ENCODE results near the gene PRDM2.

PRDM2 gene

GRCh38 chr1:13764588-13765332, 64.8 kb downstream of the PRDM2 start:
- DNase-seq (ENCODE audit: low spot score) = peak; percentile 21

DNA sequence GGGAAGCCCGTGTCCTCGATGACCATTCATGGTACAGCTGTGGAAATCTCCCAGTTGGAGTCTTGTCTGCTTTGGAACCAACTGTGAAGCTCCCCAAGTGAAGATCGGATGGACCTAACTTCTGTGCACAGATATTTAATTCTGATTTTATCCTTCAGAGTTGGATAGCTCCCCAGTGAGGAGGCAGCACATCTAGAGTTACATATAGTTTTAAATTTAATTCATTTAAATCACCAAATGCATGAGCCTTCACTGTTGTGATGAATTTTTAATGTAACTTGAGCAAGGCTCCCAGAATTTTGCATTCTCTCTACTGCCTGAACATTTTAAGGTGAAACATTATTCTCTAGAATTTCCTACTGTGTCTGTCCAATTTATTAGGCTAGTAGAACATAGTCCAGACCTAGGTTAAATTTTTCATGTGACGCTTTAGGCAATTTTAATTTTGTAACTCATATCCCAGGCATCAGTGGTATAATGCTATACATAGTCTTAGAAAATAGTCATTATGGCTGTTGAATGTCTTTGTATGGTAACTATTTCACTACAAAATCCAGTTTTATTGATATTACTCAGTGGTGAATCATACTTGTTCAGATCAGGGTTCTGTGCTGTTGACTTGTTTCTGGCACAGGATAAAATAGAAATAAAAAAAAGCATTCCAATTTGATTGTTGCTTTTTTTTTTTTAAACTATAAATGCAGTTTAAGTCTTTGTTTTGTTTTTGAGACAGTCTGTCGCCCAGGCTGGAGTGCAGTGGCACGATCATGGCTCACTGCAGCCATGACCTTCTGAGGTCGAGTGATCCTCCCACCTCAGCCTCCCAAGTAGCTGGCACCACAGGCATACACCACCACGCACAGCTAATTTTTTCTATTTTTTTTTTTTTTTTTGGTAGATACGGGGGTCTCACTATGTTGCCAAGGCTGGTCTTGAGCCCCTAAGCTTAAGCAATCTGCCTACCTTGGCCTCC, 66.9 kb downstream of the PRDM2 start:
- DNase-seq (ENCODE audit: low spot score) = no peak

DNA sequence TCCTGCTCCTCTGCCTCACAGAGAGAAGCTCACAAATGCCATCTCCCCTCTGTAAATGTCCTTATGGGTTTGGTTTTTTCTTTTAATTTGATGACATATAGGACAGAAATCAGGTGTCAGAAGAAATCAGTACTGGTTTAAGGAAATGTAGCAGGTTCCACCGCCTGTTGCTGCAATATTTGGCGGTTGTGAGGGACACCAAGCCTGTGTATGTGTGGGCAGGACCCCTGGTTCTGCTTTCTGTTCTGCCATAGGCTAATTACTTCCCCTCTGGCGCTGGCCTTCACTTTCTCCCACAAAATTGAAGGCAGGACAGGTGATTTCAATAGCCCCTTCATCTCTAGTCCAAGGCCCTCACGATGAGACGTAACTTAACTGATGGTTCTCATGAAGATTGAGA, 69.2 kb downstream of the PRDM2 start:
- no peak for DNase-seq (ENCODE audit: low spot score)

GRCh38 chr1:13769830-13770229, 69.8 kb downstream of the PRDM2 start:
- no peak for DNase-seq (ENCODE audit: low spot score)

DNA sequence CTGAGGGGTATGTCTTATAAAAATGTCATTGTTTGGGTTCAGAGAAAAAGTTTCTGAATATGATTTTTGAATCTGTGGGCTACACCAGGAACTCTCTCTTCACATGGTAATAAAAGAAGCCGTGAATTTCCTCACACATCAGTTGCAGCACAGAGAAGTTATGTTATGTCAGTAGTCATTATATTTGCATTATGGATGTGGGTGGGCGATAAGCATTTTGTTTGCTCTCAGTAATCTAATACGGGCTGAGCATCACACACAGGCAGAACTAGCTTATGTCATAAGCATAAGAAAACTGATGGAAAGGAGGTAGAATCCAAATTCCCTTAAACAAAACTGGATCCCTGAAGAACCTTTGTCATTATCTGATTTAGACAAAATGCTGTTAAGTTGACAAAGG, 70.8 kb downstream of the PRDM2 start:
- no peak for DNase-seq (ENCODE audit: low spot score)

GRCh38 chr1:13771745-13772144, 71.8 kb downstream of the PRDM2 start:
- no peak for DNase-seq (ENCODE audit: low spot score)

DNA sequence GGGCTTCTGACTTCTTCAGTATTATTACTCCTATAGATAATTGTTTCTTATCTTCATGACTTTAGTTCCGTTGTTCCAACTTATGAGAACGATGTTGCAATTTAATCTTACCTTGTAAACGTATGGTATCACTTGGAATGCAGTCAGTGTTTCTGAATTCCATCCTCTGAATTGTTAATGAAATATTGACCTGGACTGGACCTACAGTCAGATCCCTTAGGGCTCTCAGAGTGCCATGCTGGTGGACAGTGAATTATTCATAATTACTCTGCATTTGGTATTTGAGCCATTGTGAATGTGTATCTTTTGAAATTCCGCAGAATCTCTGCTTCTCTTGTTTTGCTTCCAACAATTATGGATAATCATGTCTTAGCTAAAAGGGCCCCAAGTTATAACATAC, 72.3 kb downstream of the PRDM2 start:
- DNase-seq (ENCODE audit: low spot score) = no peak

DNA sequence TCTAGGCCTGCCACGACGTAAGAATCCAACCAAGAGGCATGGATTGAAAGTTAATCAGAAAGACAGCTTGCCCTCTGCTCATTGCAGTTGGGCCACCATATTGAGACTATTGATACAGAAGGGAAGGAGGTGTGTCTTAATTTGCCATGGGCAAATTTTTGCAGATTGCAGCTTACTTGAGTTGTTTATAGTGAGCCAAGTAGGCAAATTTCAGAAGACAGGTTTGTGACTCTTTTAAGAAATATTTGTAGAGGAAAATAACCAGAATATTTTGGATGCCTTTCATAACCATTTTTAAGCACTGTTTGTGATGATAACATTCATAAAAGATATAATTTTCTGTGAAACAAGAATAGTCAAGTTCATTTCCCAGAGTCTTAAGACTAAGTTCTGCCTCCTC, 74.1 kb downstream of the PRDM2 start:
- DNase-seq (ENCODE audit: low spot score) = no peak

DNA sequence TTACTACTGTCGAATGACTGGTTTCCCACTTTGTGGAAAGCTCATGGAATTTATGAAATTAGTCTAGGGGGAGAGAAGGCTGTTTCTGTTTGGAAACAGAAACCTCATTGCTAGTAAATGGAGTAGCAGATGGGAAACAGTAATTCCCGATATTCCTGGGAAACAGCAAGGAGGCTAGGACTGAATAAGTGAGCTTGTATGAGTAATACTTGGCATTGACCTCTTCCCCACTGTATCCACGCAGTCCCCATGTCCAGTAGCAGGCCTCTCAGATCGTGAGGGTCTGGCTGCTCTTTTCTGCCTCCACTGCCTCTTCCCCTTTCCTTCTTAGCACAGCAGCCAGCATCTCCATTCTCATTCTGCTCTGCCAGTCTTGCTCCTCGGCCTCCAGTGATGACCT, 75.5 kb downstream of the PRDM2 start:
- DNase-seq (ENCODE audit: low spot score) = no peak

- no peak for DNase-seq (ENCODE audit: low spot score)
Observed at GRCh38 chr1:13775916-13776315, 75.9 kb downstream of the PRDM2 start.

GRCh38 chr1:13778431-13778830, 78.4 kb downstream of the PRDM2 start:
- no peak for DNase-seq (ENCODE audit: low spot score)

DNA sequence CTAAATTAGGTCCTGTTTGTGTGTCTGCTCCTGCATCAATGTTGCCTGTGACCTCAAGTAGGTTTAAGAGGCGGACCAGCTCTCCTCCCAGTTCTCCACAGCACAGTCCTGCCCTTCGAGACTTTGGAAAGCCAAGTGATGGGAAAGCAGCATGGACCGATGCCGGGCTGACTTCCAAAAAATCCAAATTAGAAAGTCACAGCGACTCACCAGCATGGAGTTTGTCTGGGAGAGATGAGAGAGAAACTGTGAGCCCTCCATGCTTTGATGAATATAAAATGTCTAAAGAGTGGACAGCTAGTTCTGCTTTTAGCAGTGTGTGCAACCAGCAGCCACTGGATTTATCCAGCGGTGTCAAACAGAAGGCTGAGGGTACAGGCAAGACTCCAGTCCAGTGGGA, 79.9 kb downstream of the PRDM2 start:
- DNase-seq (ENCODE audit: low spot score) = no peak

GRCh38 chr1:13780780-13781179, 80.8 kb downstream of the PRDM2 start:
- DNase-seq (ENCODE audit: low spot score) = no peak

- DNase-seq (ENCODE audit: low spot score) = no peak
Observed at GRCh38 chr1:13781228-13781627, 81.2 kb downstream of the PRDM2 start.

DNA sequence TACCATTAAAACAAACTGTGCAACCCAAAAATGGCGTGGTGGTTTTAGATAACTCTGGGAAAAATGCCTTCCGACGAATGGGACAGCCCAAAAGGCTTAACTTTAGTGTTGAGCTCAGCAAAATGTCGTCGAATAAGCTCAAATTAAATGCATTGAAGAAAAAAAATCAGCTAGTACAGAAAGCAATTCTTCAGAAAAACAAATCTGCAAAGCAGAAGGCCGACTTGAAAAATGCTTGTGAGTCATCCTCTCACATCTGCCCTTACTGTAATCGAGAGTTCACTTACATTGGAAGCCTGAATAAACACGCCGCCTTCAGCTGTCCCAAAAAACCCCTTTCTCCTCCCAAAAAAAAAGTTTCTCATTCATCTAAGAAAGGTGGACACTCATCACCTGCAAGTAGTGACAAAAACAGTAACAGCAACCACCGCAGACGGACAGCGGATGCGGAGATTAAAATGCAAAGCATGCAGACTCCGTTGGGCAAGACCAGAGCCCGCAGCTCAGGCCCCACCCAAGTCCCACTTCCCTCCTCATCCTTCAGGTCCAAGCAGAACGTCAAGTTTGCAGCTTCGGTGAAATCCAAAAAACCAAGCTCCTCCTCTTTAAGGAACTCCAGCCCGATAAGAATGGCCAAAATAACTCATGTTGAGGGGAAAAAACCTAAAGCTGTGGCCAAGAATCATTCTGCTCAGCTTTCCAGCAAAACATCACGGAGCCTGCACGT, 82.1 kb downstream of the PRDM2 start:
- DNase-seq (ENCODE audit: low spot score) = no peak

GRCh38 chr1:13782634-13783360, 82.8 kb downstream of the PRDM2 start:
- DNase-seq (ENCODE audit: low spot score) = no peak

GRCh38 chr1:13783551-13783950, 83.6 kb downstream of the PRDM2 start:
- no peak for DNase-seq (ENCODE audit: low spot score)

DNA sequence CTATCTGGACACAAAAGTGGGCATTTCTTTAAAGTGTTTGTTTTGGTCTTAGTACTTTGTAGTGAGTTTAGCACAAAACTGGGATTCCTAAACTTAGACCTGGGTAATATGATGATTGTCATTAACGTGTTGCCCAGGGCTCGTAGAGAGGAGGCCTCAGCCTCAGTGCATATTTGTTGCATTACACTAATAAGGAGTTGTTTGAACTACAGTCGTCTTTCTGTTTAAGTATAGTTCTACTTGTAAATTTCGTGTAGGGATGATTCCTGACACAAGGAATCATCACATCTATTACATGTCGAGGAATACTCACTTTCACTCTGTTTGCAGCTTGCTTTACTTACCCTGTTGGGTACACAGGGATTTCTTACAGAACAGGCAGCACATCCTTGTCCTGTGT, 85.0 kb downstream of the PRDM2 start:
- no peak for DNase-seq (ENCODE audit: low spot score)

GRCh38 chr1:13786541-13786940, 86.6 kb downstream of the PRDM2 start:
- DNase-seq (ENCODE audit: low spot score) = no peak

- DNase-seq (ENCODE audit: low spot score) = no peak
Observed at GRCh38 chr1:13788795-13789194, 88.8 kb downstream of the PRDM2 start.

DNA sequence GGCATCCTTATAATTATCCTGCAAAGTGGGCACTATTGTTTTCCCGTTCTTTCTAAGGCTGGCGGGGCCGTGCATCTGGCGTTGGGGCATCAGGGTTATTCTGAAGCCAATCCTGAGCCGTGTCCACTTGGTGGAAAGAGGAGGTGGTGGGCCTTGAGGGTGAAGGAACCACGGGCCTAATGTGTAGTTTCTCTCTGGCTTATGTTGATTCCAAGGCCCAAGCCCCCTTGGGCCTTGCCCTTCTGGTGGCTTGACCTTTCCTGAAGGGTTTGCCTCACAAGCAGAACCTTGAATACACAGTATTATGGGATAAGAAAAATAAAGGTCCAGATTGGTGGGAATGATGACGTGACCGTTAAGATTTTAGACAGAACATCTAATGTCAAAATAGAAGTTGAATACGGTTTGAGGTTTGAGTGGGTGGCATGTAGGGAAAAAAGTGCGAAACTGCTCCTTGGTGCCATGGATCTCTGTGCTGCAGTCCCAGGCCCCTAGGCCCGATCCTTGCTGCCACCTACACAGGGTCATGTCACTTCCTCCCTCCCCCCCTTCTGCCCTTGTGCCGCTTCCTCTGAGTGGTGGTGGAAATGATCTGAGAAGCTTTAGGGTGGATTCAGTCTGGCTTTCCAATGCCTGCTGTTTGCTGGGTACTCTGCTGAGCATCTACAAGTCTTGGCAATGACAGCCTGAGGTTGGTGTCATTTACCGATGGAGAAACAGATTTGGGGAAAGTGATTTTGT, 90.5 kb downstream of the PRDM2 start:
- DNase-seq (ENCODE audit: low spot score) = no peak
